H1 (cell line): ENCODE results near the gene TIMP4. TPM values are rescaled to one million over a fixed set of nuclear protein-coding genes. Genes with fewer than 3 reads are reported as not detected.

Experiments used
- BACH1 ChIP-seq: IDR thresholded peaks from 2 replicates; pipeline ENCODE4 v1.6.1; 2012; ENCODE audit warnings: low read length, improper control_type of control experiment
- POU5F1 ChIP-seq: IDR thresholded peaks from 2 replicates; pipeline ENCODE4 v1.6.1; 2011; ENCODE audit warnings: low read depth, mild to moderate bottlenecking, low read length, moderate library complexity
- RNF2 ChIP-seq: fragments of 200-900, 300-1000 bp; sonication (generic); IDR thresholded peaks from 2 replicates; pipeline ENCODE4 v1.7.1; 2016; ENCODE audit warnings: borderline replicate concordance, low read depth, mild to moderate bottlenecking, antibody characterized with exemption, low read length; ENCODE audit not compliant: poor library complexity, severe bottlenecking; ENCODE audit errors: missing control alignments
- SAP30 ChIP-seq: fragments of 300-600 bp; sonication (generic); IDR thresholded peaks from 2 replicates; pipeline ENCODE4 v1.7.1; 2012; ENCODE audit warnings: low read length, moderate library complexity, mild to moderate bottlenecking, inconsistent platforms; ENCODE audit not compliant: insufficient read depth, insufficient replicate concordance
- polyA plus RNA-seq, 7 experiments: library from polyadenylated mRNA; depleted of rRNA in 3 of 7; stranded (reverse) in 5 of 7; unstranded in 2 of 7; fragments of >200 nt in 5 of 7; fragments of 200-250 nt in 2 of 7; gene quantifications; 1 replicate in 5 of 7; 2 replicates in 1 of 7; 4 replicates in 1 of 7; pipeline versions ENCODE4 v1.2.1 to v1.2.3, GENCODE V29; 2011 to 2013; ENCODE audit warnings: missing spikeins in 2 of 7, mixed read lengths in 2 of 7
- total RNA-seq: library from RNA; stranded (reverse); fragmentation: NEBNext Ultra II Directional; extraction: Animal tissue kit (Norgen Biotek cat#: 25700); gene quantifications from 2 replicates; pipeline ENCODE4 v1.2.1, GENCODE V29; 2021
- TF ChIP-seq, protein P1 (sequence below), 3 experiments: IDR thresholded peaks; 1 replicate in 2 of 3; 2 replicates in 1 of 3; pipeline versions ENCODE4 v1.5.1 to v1.6.1; 2011; ENCODE audit warnings: low read length in 3 of 3, mild to moderate bottlenecking in 3 of 3, inconsistent platforms in 2 of 3, low read depth in 1 of 3, moderate library complexity in 1 of 3; ENCODE audit not compliant: insufficient read depth in 1 of 3; ENCODE audit errors: control extremely low read depth in 1 of 3

The TIMP4 gene
- total and polyA plus RNA-seq, 2 of the 8 experiments (the other 6 are each of a cell fraction or from before 2014, with no cell fraction given) = 5.1 to 8.7 TPM

DNA sequence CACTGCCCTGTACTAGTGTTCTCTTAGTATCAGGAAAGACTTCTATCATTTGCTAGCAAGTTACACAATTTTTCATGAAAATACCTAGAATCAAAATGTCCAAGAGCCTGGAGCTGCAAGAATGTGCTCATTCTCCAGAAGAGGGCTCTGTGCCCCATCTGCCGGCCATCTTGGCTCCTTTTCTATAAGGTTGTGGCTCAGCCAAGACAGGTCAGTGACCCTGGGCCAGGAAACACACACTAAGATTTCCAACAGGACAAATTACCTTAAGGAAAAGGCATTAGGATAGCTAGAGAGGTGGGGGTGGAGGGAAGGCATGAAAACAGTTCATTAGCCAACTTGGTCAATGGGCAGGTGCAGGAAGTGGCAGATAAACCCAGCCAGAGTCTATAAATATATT, 20.7 kb downstream of the TIMP4 start (continued):
- TF ChIP-seq, protein P1, sequence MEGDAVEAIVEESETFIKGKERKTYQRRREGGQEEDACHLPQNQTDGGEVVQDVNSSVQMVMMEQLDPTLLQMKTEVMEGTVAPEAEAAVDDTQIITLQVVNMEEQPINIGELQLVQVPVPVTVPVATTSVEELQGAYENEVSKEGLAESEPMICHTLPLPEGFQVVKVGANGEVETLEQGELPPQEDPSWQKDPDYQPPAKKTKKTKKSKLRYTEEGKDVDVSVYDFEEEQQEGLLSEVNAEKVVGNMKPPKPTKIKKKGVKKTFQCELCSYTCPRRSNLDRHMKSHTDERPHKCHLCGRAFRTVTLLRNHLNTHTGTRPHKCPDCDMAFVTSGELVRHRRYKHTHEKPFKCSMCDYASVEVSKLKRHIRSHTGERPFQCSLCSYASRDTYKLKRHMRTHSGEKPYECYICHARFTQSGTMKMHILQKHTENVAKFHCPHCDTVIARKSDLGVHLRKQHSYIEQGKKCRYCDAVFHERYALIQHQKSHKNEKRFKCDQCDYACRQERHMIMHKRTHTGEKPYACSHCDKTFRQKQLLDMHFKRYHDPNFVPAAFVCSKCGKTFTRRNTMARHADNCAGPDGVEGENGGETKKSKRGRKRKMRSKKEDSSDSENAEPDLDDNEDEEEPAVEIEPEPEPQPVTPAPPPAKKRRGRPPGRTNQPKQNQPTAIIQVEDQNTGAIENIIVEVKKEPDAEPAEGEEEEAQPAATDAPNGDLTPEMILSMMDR (IDR thresholded peaks at IDR 0.05; ENCODE audit: control extremely low read depth in 1 of 3, insufficient read depth in 1 of 3, low read depth in 1 of 3, low read length in 3 of 3) = peak in 2 of 3 experiments; percentile 44 to 49; a peak in 3 of 4 replicates
- TF ChIP-seq POU5F1 (no peak), SAP30 (no peak), RNF2 (no peak), BACH1 (no peak)
- TF ChIP-seq, all 59 proteins: peak for 3
